CD4-positive, alpha-beta T cell (primary cell): ENCODE data around the gene ADAM8. TPM values are rescaled to one million over a fixed set of nuclear protein-coding genes. Genes with fewer than 3 reads are reported as not detected.
A peak's percentile ranks its signal among the peaks of the same experiment; 100 is the strongest.

Source experiments
- ATAC-seq: fragments of 200-7000 bp; cut with Tn5 transposase; one replicate; pipeline ENCODE4 v1.10.0; 2022; ENCODE audit warnings: mild to moderate bottlenecking; ENCODE audit not compliant: poor library complexity
- CTCF ChIA-PET: fragments of 350-600 bp; sonication (Branson Sonifier 250); formaldehyde crosslinking; loops from one replicate; lab custom pipeline; 2021; ENCODE audit warnings: antibody characterized with exemption, inconsistent platforms; lab: Charles Lee
- POLR2A ChIA-PET: fragments of 350-600 bp; sonication (Branson Sonifier 250); formaldehyde crosslinking; loops from one replicate; lab custom pipeline; 2021; ENCODE audit warnings: antibody characterized with exemption, inconsistent platforms; lab: Charles Lee
- DNase-seq, 14 experiments: peaks; one replicate each; pipeline ENCODE4 v3.0.0-alpha.2; 2013 to 2020; ENCODE audit warnings: mixed read lengths in 2 of 14
- H3K27ac ChIP-seq, 2 donors: one replicate each; pipeline versions ENCODE4 v1.5.1 to v1.7.0; 2013; ENCODE audit warnings: low read length in 2 of 2, low read depth in 1 of 2, mild to moderate bottlenecking in 1 of 2
- H3K27me3 ChIP-seq, 2 experiments: 1 replicate in 1 of 2; 2 replicates in 1 of 2; pipeline versions ENCODE4 v1.6.1 to v1.7.0; 2013; ENCODE audit warnings: low read length in 2 of 2, control low read depth in 1 of 2, mild to moderate bottlenecking in 1 of 2, moderate library complexity in 1 of 2; ENCODE audit not compliant: insufficient read depth in 2 of 2, control insufficient read depth in 1 of 2
- H3K36me3 ChIP-seq: one replicate; pipeline ENCODE4 v1.6.1; 2013; ENCODE audit warnings: low read length, control low read depth; ENCODE audit not compliant: insufficient read depth
- H3K4me1 ChIP-seq: one replicate; pipeline ENCODE4 v1.6.1; 2013; ENCODE audit warnings: low read length, control low read depth; ENCODE audit not compliant: insufficient read depth
- H3K4me3 ChIP-seq: one replicate; pipeline ENCODE4 v1.5.1; 2013; ENCODE audit warnings: mild to moderate bottlenecking, low read length, moderate library complexity
- H3K9me3 ChIP-seq, 2 experiments: 1 replicate in 1 of 2; 2 replicates in 1 of 2; pipeline versions ENCODE4 v1.6.1 to v1.7.0; 2013; ENCODE audit warnings: low read length in 2 of 2, mild to moderate bottlenecking in 2 of 2, control low read depth in 1 of 2, moderate library complexity in 1 of 2; ENCODE audit not compliant: control insufficient read depth in 1 of 2, insufficient read depth in 1 of 2
- H3K27ac Mint-ChIP-seq: one replicate; pipeline ENCODE4 v1.8.0; 2020; ENCODE audit warnings: mixed read lengths
- H3K27me3 Mint-ChIP-seq: one replicate; pipeline ENCODE4 v1.8.0; 2021; ENCODE audit warnings: mixed read lengths
- H3K36me3 Mint-ChIP-seq: one replicate; pipeline ENCODE4 v1.8.0; 2021; ENCODE audit warnings: low read depth, mixed read lengths
- H3K4me1 Mint-ChIP-seq: one replicate; pipeline ENCODE4 v1.8.0; 2021; ENCODE audit warnings: low read depth, mixed read lengths
- H3K4me3 Mint-ChIP-seq: one replicate; pipeline ENCODE4 v1.8.0; 2020; ENCODE audit warnings: mild to moderate bottlenecking, mixed read lengths
- H3K9me3 Mint-ChIP-seq: one replicate; pipeline ENCODE4 v1.8.0; 2020; ENCODE audit warnings: mixed read lengths
- intact Hi-C, 2 experiments: fragments of 100-400 bp; cut with DNase I in 1 of 2; cut with micrococcal nuclease in 1 of 2; formaldehyde crosslinking; loops; one replicate each; pipeline versions ENCODE4 v1.15.1 to v1.9.0; 2023 to 2025; cut with DNase I, micrococcal nuclease
- total RNA-seq, 174 experiments: library from RNA in 2 of 174; stranded (reverse) in 2 of 174; gene quantifications; one replicate each; pipeline ENCODE4 v1.2.3 and lab custom pipeline; 2021 to 2026
- TF ChIP-seq, protein P1 (sequence below): fragments of 200-600 bp; IDR thresholded peaks from one replicate; pipeline ENCODE4 v1.8.0; 2022; ENCODE audit warnings: antibody characterized with exemption, mild to moderate bottlenecking

The ADAM8 gene
- total RNA-seq, 2 experiments from 2014 or later, result 95.6 to 95.9 TPM

DNA sequence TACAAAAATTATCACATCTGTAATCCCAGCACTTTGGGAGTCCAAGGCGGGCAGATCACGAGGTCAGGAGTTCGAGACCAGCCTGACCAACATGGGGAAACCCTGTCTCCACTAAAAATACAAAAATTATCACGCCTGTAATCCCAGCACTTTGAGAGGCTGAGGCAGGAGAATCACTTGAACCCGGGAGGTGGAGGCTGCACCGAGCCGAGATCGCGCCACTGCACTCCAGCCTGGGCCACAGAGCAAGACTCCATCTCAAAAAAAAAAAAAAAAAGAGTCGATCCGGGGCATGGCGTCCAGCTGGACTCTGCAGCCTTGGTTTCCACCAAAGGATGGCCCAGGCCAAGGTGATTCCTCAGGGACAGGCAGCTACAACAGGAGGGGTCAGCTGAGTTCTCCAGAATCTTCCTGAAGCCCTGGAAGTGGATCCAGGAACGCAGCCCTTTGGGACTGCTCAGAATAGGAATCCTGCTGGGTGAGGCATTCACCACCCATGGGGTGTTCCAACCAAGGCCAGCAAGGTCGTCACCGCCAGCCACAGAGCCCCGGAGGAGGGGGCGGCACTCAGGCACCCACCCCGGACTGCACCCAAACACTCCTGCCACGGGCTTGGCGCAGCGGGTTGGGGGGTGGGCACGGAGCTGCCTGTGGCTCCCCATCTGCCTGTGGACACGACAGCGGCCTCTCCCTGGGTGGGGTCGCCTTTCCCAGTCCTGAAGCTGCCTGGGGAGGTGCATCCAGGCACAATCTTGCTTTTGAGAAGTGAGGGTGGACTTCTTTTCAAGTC, 58.7 kb downstream of the ADAM8 start:
- Mint-ChIP-seq H3K27me3 (peaks cover 15% of the 10 kb centered on the region), H3K9me3 (no peaks in the 10 kb centered on the region), H3K4me3 (no peak overlapping the region), H3K36me3 (no peaks in the 10 kb centered on the region), H3K27ac (no peak overlapping the region), H3K4me1 (no peaks in the 10 kb centered on the region)
- H3K36me3 ChIP-seq, result no peaks in the 10 kb centered on the region
- no peak overlapping the region for H3K27ac ChIP-seq
- H3K27me3 ChIP-seq, result peaks cover 0 to 10% of the 10 kb centered on the region in 2 experiments
- no peak for ATAC-seq
- CTCF ChIA-PET, result no interaction called here
- no peak overlapping the region for H3K4me3 ChIP-seq
- DNase-seq, result no peak
- peaks cover 0 to 11% of the 10 kb centered on the region in 2 experiments for H3K9me3 ChIP-seq
- POLR2A ChIA-PET, result no interaction called here
- TF ChIP-seq, protein P1, sequence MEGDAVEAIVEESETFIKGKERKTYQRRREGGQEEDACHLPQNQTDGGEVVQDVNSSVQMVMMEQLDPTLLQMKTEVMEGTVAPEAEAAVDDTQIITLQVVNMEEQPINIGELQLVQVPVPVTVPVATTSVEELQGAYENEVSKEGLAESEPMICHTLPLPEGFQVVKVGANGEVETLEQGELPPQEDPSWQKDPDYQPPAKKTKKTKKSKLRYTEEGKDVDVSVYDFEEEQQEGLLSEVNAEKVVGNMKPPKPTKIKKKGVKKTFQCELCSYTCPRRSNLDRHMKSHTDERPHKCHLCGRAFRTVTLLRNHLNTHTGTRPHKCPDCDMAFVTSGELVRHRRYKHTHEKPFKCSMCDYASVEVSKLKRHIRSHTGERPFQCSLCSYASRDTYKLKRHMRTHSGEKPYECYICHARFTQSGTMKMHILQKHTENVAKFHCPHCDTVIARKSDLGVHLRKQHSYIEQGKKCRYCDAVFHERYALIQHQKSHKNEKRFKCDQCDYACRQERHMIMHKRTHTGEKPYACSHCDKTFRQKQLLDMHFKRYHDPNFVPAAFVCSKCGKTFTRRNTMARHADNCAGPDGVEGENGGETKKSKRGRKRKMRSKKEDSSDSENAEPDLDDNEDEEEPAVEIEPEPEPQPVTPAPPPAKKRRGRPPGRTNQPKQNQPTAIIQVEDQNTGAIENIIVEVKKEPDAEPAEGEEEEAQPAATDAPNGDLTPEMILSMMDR, result no peak
- H3K4me1 ChIP-seq, result no peaks in the 10 kb centered on the region
- intact Hi-C loops, result no loop called here

DNA sequence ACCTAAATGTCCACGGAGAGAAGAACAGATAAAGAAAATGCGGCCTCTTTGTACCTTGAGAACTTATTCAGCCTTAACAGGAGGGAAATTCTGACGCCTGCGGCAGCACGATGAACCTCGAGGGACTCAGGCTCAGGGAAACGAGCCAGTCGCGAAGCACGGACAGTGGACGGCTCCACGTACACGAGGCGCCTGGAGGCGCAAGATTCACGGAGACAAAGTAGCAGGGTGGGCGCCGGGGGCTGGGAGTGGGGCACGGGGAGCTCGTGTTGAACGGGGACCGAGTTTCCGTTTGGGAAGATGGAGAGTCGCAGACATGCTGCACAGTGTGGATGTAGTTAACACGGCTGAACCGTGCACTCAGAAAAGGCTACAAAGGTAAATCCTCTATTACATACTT, 59.9 kb downstream of the ADAM8 start:
- POLR2A ChIA-PET, result no interaction called here
- H3K4me3 Mint-ChIP-seq, result no peak overlapping the region
- peak in 1 of 14 experiments; percentile 2 for DNase-seq
- Histone ChIP-seq H3K9me3 (peaks cover 0 to 11% of the 10 kb centered on the region in 2 experiments), H3K36me3 (no peaks in the 10 kb centered on the region), H3K27me3 (peaks cover 0 to 10% of the 10 kb centered on the region in 2 experiments), H3K4me3 (no peak overlapping the region), H3K27ac (no peak overlapping the region), H3K4me1 (no peaks in the 10 kb centered on the region)
- CTCF ChIA-PET, result no interaction called here
- intact Hi-C loops, result no loop called here
- peaks cover 15% of the 10 kb centered on the region for H3K27me3 Mint-ChIP-seq
- no peaks in the 10 kb centered on the region for H3K4me1 Mint-ChIP-seq
- H3K9me3 Mint-ChIP-seq, result no peaks in the 10 kb centered on the region
- no peak overlapping the region for H3K27ac Mint-ChIP-seq
- TF ChIP-seq, protein P1, result no peak
- ATAC-seq, result no peak
- no peaks in the 10 kb centered on the region for H3K36me3 Mint-ChIP-seq

DNA sequence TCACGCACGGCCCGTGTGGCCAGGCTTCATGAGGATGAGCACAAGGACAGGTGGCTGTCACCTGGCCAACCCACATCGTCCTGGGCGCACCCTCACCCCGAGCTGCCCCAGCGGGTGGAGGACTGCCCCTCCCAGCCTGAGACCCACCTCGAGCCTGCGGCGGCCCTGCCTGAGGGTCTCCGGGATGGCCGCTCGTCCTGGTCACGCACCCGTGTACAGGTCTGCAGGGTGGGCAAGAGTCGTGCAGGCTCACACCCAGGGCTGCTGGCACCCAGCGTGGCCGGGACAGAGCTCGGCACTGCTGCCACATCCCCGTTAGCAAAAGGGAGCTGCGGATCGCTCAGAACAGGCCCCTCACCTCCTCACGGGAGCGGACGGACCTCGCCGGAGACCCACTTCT, 61.1 kb downstream of the ADAM8 start:
- Mint-ChIP-seq H3K27me3 (peaks cover 7% of the 10 kb centered on the region), H3K4me1 (no peaks in the 10 kb centered on the region), H3K4me3 (no peak overlapping the region), H3K36me3 (no peaks in the 10 kb centered on the region), H3K9me3 (no peaks in the 10 kb centered on the region), H3K27ac (no peak overlapping the region)
- CTCF ChIA-PET, result no interaction called here
- H3K9me3 ChIP-seq, result peaks cover 0 to 7% of the 10 kb centered on the region in 2 experiments
- POLR2A ChIA-PET, result no interaction called here
- H3K4me1 ChIP-seq, result peaks cover 4% of the 10 kb centered on the region
- no peak overlapping the region for H3K27ac ChIP-seq
- intact Hi-C loops, result no loop called here
- H3K36me3 ChIP-seq, result no peaks in the 10 kb centered on the region
- ATAC-seq (no peak), DNase-seq (peak in 1 of 14 experiments; percentile 2)
- peaks cover 0 to 12% of the 10 kb centered on the region in 2 experiments for H3K27me3 ChIP-seq
- H3K4me3 ChIP-seq, result no peak overlapping the region
- TF ChIP-seq, protein P1, result no peak
